PC-9 (cell line): ENCODE data around the gene ABTB2. TPM values are rescaled to one million over a fixed set of nuclear protein-coding genes. Genes with fewer than 3 reads are reported as not detected.
A peak's percentile ranks its signal among the peaks of the same experiment; 100 is the strongest.

Experiments used
- BruUV-seq: library from RNA; stranded (reverse); fragments of 400-500 nt; replicated peaks from 2 replicates; lab custom pipeline; 2021; lab: Mats Ljungman, UMichigan
- CTCF ChIA-PET: fragments of 300-600 bp; sonication (Branson Sonifier 250); formaldehyde crosslinking; loops from one replicate; lab custom pipeline; 2022; ENCODE audit warnings: antibody characterized with exemption; lab: Charles Lee
- POLR2A ChIA-PET: fragments of 300-600 bp; sonication (Branson Sonifier 250); formaldehyde crosslinking; loops from one replicate; lab custom pipeline; 2022; ENCODE audit warnings: antibody characterized with exemption; ENCODE audit not compliant: unreplicated experiment; lab: Charles Lee
- DNase-seq, 2 experiments: peaks; one replicate each; pipeline versions ENCODE4 v3.0.0 to v3.0.0-alpha.2; 2015 to 2022; ENCODE audit warnings: mixed read lengths in 1 of 2
- H2AFZ ChIP-seq: fragments of 200-600 bp; sonication (generic); 2 replicates; pipeline ENCODE4 v1.8.1; 2017; ENCODE audit warnings: antibody characterized with exemption
- H3F3A ChIP-seq: fragments of 200-600 bp; sonication (generic); 2 replicates; pipeline ENCODE4 v1.8.1; 2017; ENCODE audit warnings: antibody characterized with exemption, mild to moderate bottlenecking, low read depth; ENCODE audit not compliant: insufficient read depth
- H3K27ac ChIP-seq: fragments of 200-600 bp; sonication (generic); 2 replicates; pipeline ENCODE4 v1.6.1; 2016; ENCODE audit warnings: mixed run types
- H3K27me3 ChIP-seq: fragments of 200-600 bp; sonication (generic); 2 replicates; pipeline ENCODE4 v1.6.1; 2016; ENCODE audit warnings: low read depth, mixed run types; ENCODE audit not compliant: insufficient read depth
- H3K36me3 ChIP-seq: fragments of 200-600 bp; sonication (generic); 2 replicates; pipeline ENCODE4 v1.6.1; 2016; ENCODE audit warnings: low read depth, mixed run types
- H3K4me1 ChIP-seq: fragments of 200-600 bp; sonication (generic); replicated peaks from 2 replicates; pipeline ENCODE4 v1.6.1; 2016; ENCODE audit warnings: mixed run types; ENCODE audit not compliant: insufficient read depth
- H3K4me2 ChIP-seq: fragments of 200-600 bp; sonication (generic); 2 replicates; pipeline ENCODE4 v1.6.1; 2017; ENCODE audit warnings: mixed run types
- H3K4me3 ChIP-seq: fragments of 200-600 bp; sonication (generic); 2 replicates; pipeline ENCODE4 v1.6.1; 2016; ENCODE audit warnings: mixed run types
- H3K79me2 ChIP-seq: fragments of 200-600 bp; sonication (generic); 2 replicates; pipeline ENCODE4 v1.6.1; 2017; ENCODE audit warnings: low read depth, mixed run types
- H3K9me2 ChIP-seq: fragments of 200-600 bp; sonication (generic); 2 replicates; pipeline ENCODE4 v1.8.1; 2017; ENCODE audit warnings: mild to moderate bottlenecking; ENCODE audit not compliant: insufficient read depth
- H3K9me3 ChIP-seq: fragments of 200-600 bp; sonication (generic); 2 replicates; pipeline ENCODE4 v1.8.1; 2016; ENCODE audit warnings: low read depth; ENCODE audit not compliant: insufficient read depth
- H4K20me1 ChIP-seq: fragments of 200-600 bp; sonication (generic); 2 replicates; pipeline ENCODE4 v1.8.1; 2017; ENCODE audit not compliant: insufficient read depth
- EZH2 ChIP-seq: fragments of 200-600 bp; sonication (generic); IDR thresholded peaks from 2 replicates; pipeline ENCODE4 v1.8.0; 2017; ENCODE audit warnings: antibody characterized with exemption, low read depth
- intact Hi-C: fragments of 100-400 bp; cut with micrococcal nuclease; formaldehyde crosslinking; loops from one replicate; pipeline ENCODE4 v1.10.0; 2022; ENCODE audit not compliant: unreplicated experiment
- total RNA-seq: library from RNA; stranded (reverse); gene quantifications from 2 replicates; pipeline ENCODE4 v1.2.3, GENCODE V29; 2021
- TF ChIP-seq, protein P1 (sequence below): fragments of 200-600 bp; sonication (generic); conservative IDR thresholded peaks from 2 replicates; pipeline ENCODE4 v1.6.1; 2017; ENCODE audit warnings: mixed run types, antibody characterized with exemption, mild to moderate bottlenecking, moderate library complexity

Gene ABTB2
- total RNA-seq, 1 experiment from 2014 or later: 12.9 TPM

DNA sequence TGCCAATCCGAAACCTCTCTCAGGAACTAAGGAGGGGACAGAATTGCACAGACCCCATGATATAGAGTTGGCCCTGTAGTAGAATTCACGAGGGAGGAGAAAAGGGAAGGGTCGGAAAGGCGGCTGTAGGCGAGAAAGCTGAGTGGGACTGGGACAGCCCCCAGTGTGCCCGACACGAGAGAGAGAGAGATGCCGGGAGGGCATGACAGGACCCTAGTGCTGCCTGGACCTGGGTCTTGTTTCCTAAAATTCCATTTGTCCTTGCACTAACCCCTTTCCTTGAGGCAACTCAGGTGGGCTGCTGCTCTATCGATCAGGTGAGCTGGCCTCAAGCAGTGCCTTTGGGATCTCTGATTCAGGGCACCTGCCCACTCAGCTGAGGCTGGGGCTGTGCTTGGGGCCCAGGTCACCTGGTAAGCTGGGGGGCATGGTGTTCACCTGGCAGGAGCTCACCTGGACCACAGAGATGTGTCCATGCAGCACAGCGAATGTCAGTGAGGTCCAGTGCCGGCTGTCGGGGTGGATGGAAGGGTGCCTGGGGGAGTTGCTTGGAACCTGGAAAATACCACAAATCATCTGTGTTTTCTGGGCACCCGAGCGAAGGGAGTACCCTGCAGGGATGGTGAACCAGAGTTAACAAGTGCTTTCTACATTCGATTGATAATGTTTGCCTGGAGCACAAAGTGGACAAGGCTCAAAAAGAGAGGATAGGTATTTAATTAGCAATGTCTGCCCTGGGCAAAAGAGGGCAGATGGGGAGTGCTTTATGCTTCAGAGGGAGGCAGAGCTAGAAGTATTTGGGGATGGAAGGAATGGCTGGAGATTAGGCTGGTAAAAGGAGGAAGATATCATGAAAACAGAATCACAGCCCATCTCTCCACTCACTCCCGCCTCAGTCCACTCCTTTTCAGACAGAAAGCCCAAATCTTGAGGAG is 190.7 kb downstream of the ABTB2 start:
- H3K4me3 ChIP-seq: no peak overlapping the region
- DNase-seq: no peak
- no peak for TF ChIP-seq EZH2
- TF ChIP-seq, protein P1, sequence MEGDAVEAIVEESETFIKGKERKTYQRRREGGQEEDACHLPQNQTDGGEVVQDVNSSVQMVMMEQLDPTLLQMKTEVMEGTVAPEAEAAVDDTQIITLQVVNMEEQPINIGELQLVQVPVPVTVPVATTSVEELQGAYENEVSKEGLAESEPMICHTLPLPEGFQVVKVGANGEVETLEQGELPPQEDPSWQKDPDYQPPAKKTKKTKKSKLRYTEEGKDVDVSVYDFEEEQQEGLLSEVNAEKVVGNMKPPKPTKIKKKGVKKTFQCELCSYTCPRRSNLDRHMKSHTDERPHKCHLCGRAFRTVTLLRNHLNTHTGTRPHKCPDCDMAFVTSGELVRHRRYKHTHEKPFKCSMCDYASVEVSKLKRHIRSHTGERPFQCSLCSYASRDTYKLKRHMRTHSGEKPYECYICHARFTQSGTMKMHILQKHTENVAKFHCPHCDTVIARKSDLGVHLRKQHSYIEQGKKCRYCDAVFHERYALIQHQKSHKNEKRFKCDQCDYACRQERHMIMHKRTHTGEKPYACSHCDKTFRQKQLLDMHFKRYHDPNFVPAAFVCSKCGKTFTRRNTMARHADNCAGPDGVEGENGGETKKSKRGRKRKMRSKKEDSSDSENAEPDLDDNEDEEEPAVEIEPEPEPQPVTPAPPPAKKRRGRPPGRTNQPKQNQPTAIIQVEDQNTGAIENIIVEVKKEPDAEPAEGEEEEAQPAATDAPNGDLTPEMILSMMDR: no peak
- H3F3A ChIP-seq: peaks cover 15% of the 10 kb centered on the region; the same call in 1 of the 2 replicates
- peak overlapping the region; percentile 26; the same call in 1 of the 2 replicates for H3K27ac ChIP-seq
- CTCF ChIA-PET: interaction anchor here (0.5 kb wide), 1 partner anchor 237 kb away, joined by 3 read pairs; no protein-coding TSS in a partner anchor
- H3K4me1 ChIP-seq: peaks cover 19% of the 10 kb centered on the region
- intact Hi-C loops: loop anchor here (2.0 to 10.0 kb wide), 2 partner anchors 192 to 728 kb away; partner anchors contain the start of gene ABTB2
- peaks cover 11% of the 10 kb centered on the region; the same call in 1 of the 2 replicates for H4K20me1 ChIP-seq
- no peaks in the 10 kb centered on the region for H3K9me3 ChIP-seq
- peak overlapping the region; percentile 27 for H3K4me2 ChIP-seq
- H3K27me3 ChIP-seq: no peaks in the 10 kb centered on the region
- H3K36me3 ChIP-seq: no peaks in the 10 kb centered on the region
- no peak overlapping the region for H2AFZ ChIP-seq
- H3K79me2 ChIP-seq: no peaks in the 10 kb centered on the region
- BruUV-seq: no TSS peak
- POLR2A ChIA-PET: no interaction called here
- H3K9me2 ChIP-seq: no peaks in the 10 kb centered on the region

- POLR2A ChIA-PET: interaction anchor here (0.6 to 1.0 kb wide), 2 partner anchors 86 to 190 kb away, joined by 4 to 7 read pairs; no protein-coding TSS in a partner anchor
- H3F3A ChIP-seq: peaks cover 20% of the 10 kb centered on the region; the same call in 1 of the 2 replicates
These were observed 191.8 kb downstream of the ABTB2 start for GRCh38 chr11:34165786-34166555.

More at GRCh38 chr11:34165786-34166555, 191.8 kb downstream of the ABTB2 start:
- BruUV-seq: no TSS peak
- H3K4me3 ChIP-seq: no peak overlapping the region
- H3K27ac ChIP-seq: peak overlapping the region; percentile 26
- intact Hi-C loops: loop anchor here (2.0 to 10.0 kb wide), 3 partner anchors 193 to 729 kb away; partner anchors contain the start of gene ABTB2
- H3K9me2 ChIP-seq: no peaks in the 10 kb centered on the region
- H3K27me3 ChIP-seq: no peaks in the 10 kb centered on the region
- no peaks in the 10 kb centered on the region for H3K36me3 ChIP-seq
- TF ChIP-seq EZH2: no peak
- TF ChIP-seq, protein P1: peak; percentile 56
- CTCF ChIA-PET: interaction anchor here (0.5 to 1.5 kb wide), 4 partner anchors 9 to 191 kb away, joined by 3 to 7 read pairs (median 4); no protein-coding TSS in a partner anchor
- H3K4me2 ChIP-seq: peak overlapping the region; percentile 27
- H4K20me1 ChIP-seq: peaks cover 11% of the 10 kb centered on the region; the same call in 1 of the 2 replicates
- H3K4me1 ChIP-seq: peaks cover 19% of the 10 kb centered on the region
- H2AFZ ChIP-seq: no peak overlapping the region
- no peaks in the 10 kb centered on the region for H3K79me2 ChIP-seq
- peak; percentile 84 to 90 for DNase-seq
- no peaks in the 10 kb centered on the region for H3K9me3 ChIP-seq
